Measurements from ENCODE around the gene RIPK4. TPM values are rescaled to one million over a fixed set of nuclear protein-coding genes. Genes with fewer than 3 reads are reported as not detected.
A peak's percentile ranks its signal among the peaks of the same experiment; 100 is the strongest.

The RIPK4 gene
- total and polyA plus RNA-seq, 2 experiments from 2014 or later: 0.46 to 0.54 TPM

- Histone ChIP-seq H4K20me1 (ENCODE audit: insufficient read depth) (no peaks in the 10 kb centered on the region), H3K27ac (no peak overlapping the region), H3K9me3 (ENCODE audit: low read depth) (no peaks in the 10 kb centered on the region), H3K27me3 (replicated peaks; ENCODE audit: insufficient read depth) (no peaks in the 10 kb centered on the region), H3K4me3 (no peak overlapping the region), H3K9ac (no peak overlapping the region), H3K36me3 (ENCODE audit: low read depth) (no peaks in the 10 kb centered on the region), H3K4me1 (ENCODE audit: insufficient read depth) (peaks cover 7% of the 10 kb centered on the region; the same call in 1 of the 2 replicates), H3K79me2 (ENCODE audit: insufficient read depth) (no peaks in the 10 kb centered on the region), H2AFZ (no peak overlapping the region), H3K9me2 (ENCODE audit: insufficient read depth) (no peaks in the 10 kb centered on the region), H3F3A (ENCODE audit: insufficient read depth) (no peaks in the 10 kb centered on the region), H3K4me2 (ENCODE audit: unreplicated experiment) (no peak overlapping the region)
- in situ Hi-C loops (cut with MboI): no loop called here
- WGBS, 2 experiments (ENCODE audit: low coverage in 1 of 2, low lambda C conversion rate in 2 of 2, missing lambda C conversion rate in 2 of 2): 82% methylated on average over 5 of the region's 5 CpGs
- TF ChIP-seq EZH2 (IDR thresholded peaks at IDR 0.05; ENCODE audit: insufficient read depth, poor library complexity, severe bottlenecking) (no peak), EZH2phosphoT487 (IDR thresholded peaks at IDR 0.05; ENCODE audit: insufficient read depth, low read depth) (no peak)
- DNase-seq: no peak
These were observed 12.8 kb upstream of the RIPK4 start for GRCh38 chr21:41779659-41780058.

GRCh38 chr21:41778930-41779600, 12.2 kb upstream of the RIPK4 start:
- no peaks in the 10 kb centered on the region for H3K9me2 ChIP-seq (ENCODE audit: insufficient read depth)
- no peaks in the 10 kb centered on the region for H3K27me3 ChIP-seq (replicated peaks; ENCODE audit: insufficient read depth)
- H3F3A ChIP-seq (ENCODE audit: insufficient read depth): no peaks in the 10 kb centered on the region
- DNase-seq: no peak
- in situ Hi-C loops (cut with MboI): no loop called here
- H3K9me3 ChIP-seq (ENCODE audit: low read depth): no peaks in the 10 kb centered on the region
- H3K79me2 ChIP-seq (ENCODE audit: insufficient read depth): no peaks in the 10 kb centered on the region
- no peaks in the 10 kb centered on the region for H4K20me1 ChIP-seq (ENCODE audit: insufficient read depth)
- no peak overlapping the region for H3K9ac ChIP-seq
- H3K4me1 ChIP-seq (ENCODE audit: insufficient read depth): peaks cover 7% of the 10 kb centered on the region; the same call in 1 of the 2 replicates
- no peak overlapping the region for H3K4me3 ChIP-seq
- H3K36me3 ChIP-seq (ENCODE audit: low read depth): no peaks in the 10 kb centered on the region
- no peak overlapping the region for H3K4me2 ChIP-seq (ENCODE audit: unreplicated experiment)
- WGBS, 2 experiments (ENCODE audit: low coverage in 1 of 2, low lambda C conversion rate in 2 of 2, missing lambda C conversion rate in 2 of 2): 49 to 53% methylated on average over 16 of the region's 16 CpGs
- H3K27ac ChIP-seq: no peak overlapping the region
- H2AFZ ChIP-seq: no peak overlapping the region
- TF ChIP-seq EZH2phosphoT487 (IDR thresholded peaks at IDR 0.05; ENCODE audit: insufficient read depth, low read depth): no peak
- no peak for TF ChIP-seq EZH2 (IDR thresholded peaks at IDR 0.05; ENCODE audit: insufficient read depth, poor library complexity, severe bottlenecking)

GRCh38 chr21:41777951-41778815, 11.3 kb upstream of the RIPK4 start:
- Histone ChIP-seq H3K4me3 (peak overlapping the region; percentile 47), H3K9me3 (ENCODE audit: low read depth) (no peaks in the 10 kb centered on the region), H3K27me3 (replicated peaks; ENCODE audit: insufficient read depth) (no peaks in the 10 kb centered on the region), H3K27ac (peak overlapping the region; percentile 57), H3K4me1 (ENCODE audit: insufficient read depth) (peaks cover 7% of the 10 kb centered on the region; the same call in 1 of the 2 replicates), H2AFZ (peak overlapping the region; percentile 76), H3K9ac (peak overlapping the region; percentile 76), H3K79me2 (ENCODE audit: insufficient read depth) (no peaks in the 10 kb centered on the region), H4K20me1 (ENCODE audit: insufficient read depth) (no peaks in the 10 kb centered on the region), H3K9me2 (ENCODE audit: insufficient read depth) (no peaks in the 10 kb centered on the region), H3K36me3 (ENCODE audit: low read depth) (no peaks in the 10 kb centered on the region), H3F3A (ENCODE audit: insufficient read depth) (no peaks in the 10 kb centered on the region), H3K4me2 (ENCODE audit: unreplicated experiment) (peak overlapping the region; percentile 33)
- in situ Hi-C loops (cut with MboI): no loop called here
- peak; percentile 97 for DNase-seq
- no peak for TF ChIP-seq EZH2phosphoT487 (IDR thresholded peaks at IDR 0.05; ENCODE audit: insufficient read depth, low read depth)
- no peak for TF ChIP-seq EZH2 (IDR thresholded peaks at IDR 0.05; ENCODE audit: insufficient read depth, poor library complexity, severe bottlenecking)
- WGBS, 2 experiments (ENCODE audit: low coverage in 1 of 2, low lambda C conversion rate in 2 of 2, missing lambda C conversion rate in 2 of 2): 9 to 11% methylated on average over 40 to 45 of the region's 45 CpGs

GRCh38 chr21:41776778-41777177, 9.9 kb upstream of the RIPK4 start:
- H3K27me3 ChIP-seq (replicated peaks; ENCODE audit: insufficient read depth): no peaks in the 10 kb centered on the region

More at GRCh38 chr21:41776778-41777177, 9.9 kb upstream of the RIPK4 start:
- Histone ChIP-seq H4K20me1 (ENCODE audit: insufficient read depth) (no peaks in the 10 kb centered on the region), H3K9me3 (ENCODE audit: low read depth) (no peaks in the 10 kb centered on the region), H3K36me3 (ENCODE audit: low read depth) (no peaks in the 10 kb centered on the region), H3K79me2 (ENCODE audit: insufficient read depth) (no peaks in the 10 kb centered on the region), H3K4me1 (ENCODE audit: insufficient read depth) (peaks cover 7% of the 10 kb centered on the region; the same call in 1 of the 2 replicates), H3K4me2 (ENCODE audit: unreplicated experiment) (no peak overlapping the region), H3K9me2 (ENCODE audit: insufficient read depth) (no peaks in the 10 kb centered on the region), H2AFZ (no peak overlapping the region), H3K27ac (no peak overlapping the region), H3K4me3 (no peak overlapping the region), H3F3A (ENCODE audit: insufficient read depth) (no peaks in the 10 kb centered on the region), H3K9ac (no peak overlapping the region)
- TF ChIP-seq EZH2 (IDR thresholded peaks at IDR 0.05; ENCODE audit: insufficient read depth, poor library complexity, severe bottlenecking) (no peak), EZH2phosphoT487 (IDR thresholded peaks at IDR 0.05; ENCODE audit: insufficient read depth, low read depth) (no peak)
- in situ Hi-C loops (cut with MboI): no loop called here
- no peak for DNase-seq
- WGBS, 2 experiments (ENCODE audit: low coverage in 1 of 2, low lambda C conversion rate in 2 of 2, missing lambda C conversion rate in 2 of 2): 91 to 98% methylated on average over 4 of the region's 4 CpGs
